Breast epithelium (tissue), 4 donors: ENCODE data around the gene DNAI7. TPM values are rescaled to one million over a fixed set of nuclear protein-coding genes. Genes with fewer than 3 reads are reported as not detected.
A peak's percentile ranks its signal among the peaks of the same experiment; 100 is the strongest.

ENCODE experiments used
- DNase-seq, 2 donors: peaks; one replicate each; pipeline ENCODE4 v3.0.0-alpha.2; 2019; ENCODE audit warnings: low spot score in 2 of 2
- H3K27ac ChIP-seq, 2 donors: fragments of 200-600 bp; sonication (generic) in 1 of 2; one replicate each; pipeline ENCODE4 v1.5.1; 2016 to 2019; ENCODE audit warnings: mild to moderate bottlenecking in 1 of 2
- H3K27me3 ChIP-seq, 2 donors: fragments of 200-600 bp; sonication (generic) in 1 of 2; one replicate each; pipeline versions ENCODE4 v1.5.1 to v1.6.0; 2017 to 2019; ENCODE audit warnings: control low read depth in 1 of 2, mild to moderate bottlenecking in 1 of 2
- H3K36me3 ChIP-seq: fragments of 200-600 bp; one replicate; pipeline ENCODE4 v1.5.1; 2019
- H3K4me1 ChIP-seq, 2 donors: fragments of 200-600 bp; sonication (generic); one replicate each; pipeline ENCODE4 v1.5.1; 2016 to 2019; ENCODE audit warnings: control low read depth in 1 of 2
- H3K4me3 ChIP-seq, 3 donors: fragments of 200-600 bp; sonication (generic); 1 replicate in 2 of 3; 2 replicates in 1 of 3; pipeline ENCODE4 v1.5.1; 2016 to 2019; ENCODE audit warnings: mild to moderate bottlenecking in 3 of 3, moderate library complexity in 2 of 3
- H3K9me3 ChIP-seq, 2 donors: fragments of 200-600 bp; sonication (generic) in 1 of 2; one replicate each; pipeline ENCODE4 v1.5.1; 2016 to 2019; ENCODE audit warnings: control low read depth in 1 of 2
- POLR2A ChIP-seq: fragments of 450-650 bp; IDR thresholded peaks from one replicate; pipeline ENCODE4 v1.6.1; 2016; ENCODE audit warnings: antibody characterized with exemption, mild to moderate bottlenecking, moderate library complexity
- POLR2AphosphoS5 ChIP-seq, 3 donors: sonication (generic); formaldehyde crosslinking; IDR thresholded peaks; one replicate each; pipeline ENCODE4 v1.6.1; 2017; ENCODE audit warnings: antibody characterized with exemption in 3 of 3
- intact Hi-C: fragments of 100-400 bp; cut with DNase I; formaldehyde crosslinking; loops from one replicate; pipeline ENCODE4 v1.15.1; 2023; ENCODE audit warnings: low total_unique reads
- total RNA-seq, 3 donors: library from RNA; depleted of rRNA; stranded (reverse); fragments of >200 nt; gene quantifications; one replicate each; pipeline ENCODE4 v1.1.0, GENCODE V29; 2016
- TF ChIP-seq, protein P1 (sequence below), 3 donors: fragments of 450-650 bp; IDR thresholded peaks; one replicate each; pipeline ENCODE4 v1.5.1; 2016 to 2017; ENCODE audit warnings: antibody characterized with exemption in 3 of 3, mild to moderate bottlenecking in 3 of 3, moderate library complexity in 3 of 3

Gene DNAI7
- total RNA-seq, 3 donors from 2014 or later, result 1.1 to 4.2 (median 2.0) TPM

DNA sequence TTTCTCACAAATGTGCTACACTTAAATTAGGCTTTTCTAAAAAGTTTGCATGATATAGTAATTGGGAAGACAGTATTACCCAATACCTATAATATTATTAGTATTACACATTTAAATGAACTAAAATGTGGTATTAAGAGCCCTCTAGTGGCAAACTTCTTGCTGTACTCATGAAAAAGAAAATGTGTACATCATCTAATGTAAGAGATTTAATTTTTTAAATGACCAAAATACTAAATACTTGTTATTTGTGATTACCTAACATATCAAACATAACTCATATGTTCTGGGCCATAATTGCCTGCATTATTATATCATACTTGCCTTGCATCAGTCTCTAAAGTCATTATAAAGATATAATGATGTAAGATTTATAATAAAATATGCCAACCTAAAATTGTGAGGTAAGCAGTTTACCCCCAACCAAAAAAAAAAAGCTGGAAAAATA lies 64.2 kb downstream of the DNAI7 start:
- no peak overlapping the region for H3K4me3 ChIP-seq
- H3K27me3 ChIP-seq, result no peaks in the 10 kb centered on the region
- no peak for DNase-seq
- H3K9me3 ChIP-seq, result no peaks in the 10 kb centered on the region
- TF ChIP-seq, protein P1, sequence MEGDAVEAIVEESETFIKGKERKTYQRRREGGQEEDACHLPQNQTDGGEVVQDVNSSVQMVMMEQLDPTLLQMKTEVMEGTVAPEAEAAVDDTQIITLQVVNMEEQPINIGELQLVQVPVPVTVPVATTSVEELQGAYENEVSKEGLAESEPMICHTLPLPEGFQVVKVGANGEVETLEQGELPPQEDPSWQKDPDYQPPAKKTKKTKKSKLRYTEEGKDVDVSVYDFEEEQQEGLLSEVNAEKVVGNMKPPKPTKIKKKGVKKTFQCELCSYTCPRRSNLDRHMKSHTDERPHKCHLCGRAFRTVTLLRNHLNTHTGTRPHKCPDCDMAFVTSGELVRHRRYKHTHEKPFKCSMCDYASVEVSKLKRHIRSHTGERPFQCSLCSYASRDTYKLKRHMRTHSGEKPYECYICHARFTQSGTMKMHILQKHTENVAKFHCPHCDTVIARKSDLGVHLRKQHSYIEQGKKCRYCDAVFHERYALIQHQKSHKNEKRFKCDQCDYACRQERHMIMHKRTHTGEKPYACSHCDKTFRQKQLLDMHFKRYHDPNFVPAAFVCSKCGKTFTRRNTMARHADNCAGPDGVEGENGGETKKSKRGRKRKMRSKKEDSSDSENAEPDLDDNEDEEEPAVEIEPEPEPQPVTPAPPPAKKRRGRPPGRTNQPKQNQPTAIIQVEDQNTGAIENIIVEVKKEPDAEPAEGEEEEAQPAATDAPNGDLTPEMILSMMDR (IDR thresholded peaks at IDR 0.05), result peak in 2 of 3 donors; percentile 47 to 51
- no peak for TF ChIP-seq POLR2AphosphoS5 (IDR thresholded peaks at IDR 0.05)
- no peak overlapping the region for H3K27ac ChIP-seq
- H3K4me1 ChIP-seq, result no peaks in the 10 kb centered on the region
- no peaks in the 10 kb centered on the region for H3K36me3 ChIP-seq
- intact Hi-C loops, result no loop called here

DNA sequence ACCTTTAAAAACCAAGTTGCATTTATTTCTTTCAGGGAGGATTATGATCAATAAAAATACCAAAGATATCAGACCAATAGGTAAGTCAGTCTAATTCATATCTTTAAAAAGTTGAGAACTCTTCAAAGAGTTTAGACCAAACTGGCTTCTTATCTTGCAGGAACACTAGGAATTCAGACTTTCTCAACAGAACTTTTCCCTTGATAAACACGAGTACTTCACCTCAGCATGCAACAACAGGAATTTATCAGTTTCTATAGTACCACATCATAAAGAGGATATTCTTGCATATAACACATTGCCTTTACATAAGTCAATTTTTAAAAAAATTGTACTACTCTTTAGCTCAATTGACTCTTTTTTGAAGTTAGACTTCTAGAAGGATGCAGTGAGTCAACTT lies 68.2 kb downstream of the DNAI7 start:
- TF ChIP-seq POLR2A (no peak), POLR2AphosphoS5 (IDR thresholded peaks at IDR 0.05) (no peak)
- TF ChIP-seq, protein P1 (IDR thresholded peaks at IDR 0.05), result no peak
- Histone ChIP-seq H3K9me3 (no peaks in the 10 kb centered on the region), H3K36me3 (no peaks in the 10 kb centered on the region), H3K4me1 (no peaks in the 10 kb centered on the region), H3K4me3 (no peak overlapping the region), H3K27me3 (no peaks in the 10 kb centered on the region), H3K27ac (no peak overlapping the region)
- intact Hi-C loops, result no loop called here
- DNase-seq, result no peak

DNA sequence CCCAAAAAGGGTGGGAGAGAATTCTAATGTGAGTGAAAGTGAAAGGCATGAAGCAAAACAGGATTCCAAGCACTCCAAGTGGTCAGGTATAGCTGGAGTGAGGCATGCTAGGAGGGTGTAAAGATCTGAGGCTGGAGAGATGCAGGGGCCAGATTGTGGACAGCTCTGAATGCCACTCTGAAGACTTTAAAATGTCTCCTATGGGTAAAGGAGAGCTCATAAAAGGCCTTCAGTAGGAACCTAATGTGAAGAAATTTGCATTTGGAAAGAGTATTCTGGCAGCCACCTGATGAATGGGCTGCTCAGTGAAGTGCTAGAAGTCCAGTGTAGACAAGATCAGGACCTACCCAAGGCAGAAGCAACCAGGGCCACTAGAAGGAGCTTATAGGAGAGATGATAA lies 68.9 kb downstream of the DNAI7 start:
- intact Hi-C loops, result no loop called here
- H3K27ac ChIP-seq, result no peak overlapping the region
- no peak for DNase-seq
- no peak overlapping the region for H3K4me3 ChIP-seq
- H3K9me3 ChIP-seq, result no peaks in the 10 kb centered on the region
- H3K4me1 ChIP-seq, result no peaks in the 10 kb centered on the region
- H3K27me3 ChIP-seq, result no peaks in the 10 kb centered on the region
- no peaks in the 10 kb centered on the region for H3K36me3 ChIP-seq
- TF ChIP-seq, protein P1 (IDR thresholded peaks at IDR 0.05), result no peak
- TF ChIP-seq POLR2AphosphoS5 (IDR thresholded peaks at IDR 0.05), result no peak
- no peak for TF ChIP-seq POLR2A

DNA sequence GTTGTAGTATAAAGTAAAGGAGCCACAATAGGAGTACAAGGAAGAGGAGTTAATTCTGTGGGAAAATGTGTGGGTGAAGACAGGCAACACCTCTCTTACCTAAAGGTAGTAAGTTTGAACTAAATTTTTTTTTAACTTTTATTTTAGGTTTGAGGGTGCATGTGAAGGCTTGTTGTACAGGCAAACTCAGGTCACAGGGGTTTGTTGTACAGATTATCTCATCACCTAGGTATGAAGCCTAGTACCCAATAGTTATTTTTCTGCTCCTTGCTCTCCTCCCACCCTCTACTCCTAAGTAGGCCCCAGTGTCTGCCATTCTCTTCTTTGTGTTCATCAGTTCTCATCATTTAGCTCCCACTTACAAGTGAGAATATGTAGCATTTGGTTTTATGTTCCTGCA lies 70.5 kb downstream of the DNAI7 start:
- intact Hi-C loops, result no loop called here
- Histone ChIP-seq H3K4me1 (no peaks in the 10 kb centered on the region), H3K4me3 (no peak overlapping the region), H3K27ac (no peak overlapping the region), H3K27me3 (no peaks in the 10 kb centered on the region), H3K36me3 (no peaks in the 10 kb centered on the region), H3K9me3 (no peaks in the 10 kb centered on the region)
- TF ChIP-seq POLR2AphosphoS5 (IDR thresholded peaks at IDR 0.05), result no peak
- TF ChIP-seq POLR2A, result no peak
- TF ChIP-seq, protein P1 (IDR thresholded peaks at IDR 0.05), result no peak
- DNase-seq, result no peak

DNA sequence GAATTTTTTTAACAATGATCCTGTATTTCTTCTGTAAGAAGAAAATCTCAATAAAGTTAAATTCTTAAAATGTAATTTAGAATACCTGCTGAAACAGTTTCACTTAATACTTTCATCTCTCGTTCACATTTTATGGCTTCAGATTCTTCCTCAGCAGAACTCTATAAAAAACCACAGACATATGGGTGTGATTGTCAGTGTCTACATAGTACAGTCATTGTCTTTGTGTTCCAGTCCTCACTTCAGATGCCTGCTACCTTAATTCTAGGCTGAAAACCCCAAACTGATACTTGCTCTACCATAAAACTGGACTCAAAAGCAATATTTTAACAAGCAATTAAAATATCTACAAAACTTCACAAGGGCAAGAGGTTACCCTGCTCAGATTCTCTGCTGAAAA lies 71.8 kb downstream of the DNAI7 start:
- Histone ChIP-seq H3K4me3 (no peak overlapping the region), H3K27ac (no peak overlapping the region), H3K36me3 (no peaks in the 10 kb centered on the region), H3K27me3 (no peaks in the 10 kb centered on the region), H3K4me1 (no peaks in the 10 kb centered on the region), H3K9me3 (no peaks in the 10 kb centered on the region)
- TF ChIP-seq, protein P1 (IDR thresholded peaks at IDR 0.05), result no peak
- TF ChIP-seq POLR2A (no peak), POLR2AphosphoS5 (IDR thresholded peaks at IDR 0.05) (no peak)
- no peak for DNase-seq
- intact Hi-C loops, result no loop called here
